GM23248 (cell line): ENCODE measurements around the gene LIN54.

Experiments used
- EZH2 ChIP-seq: fragments of 200-600 bp; sonication (generic); IDR thresholded peaks from 2 replicates; pipeline ENCODE4 v1.6.1; 2018; ENCODE audit warnings: antibody characterized with exemption, mild to moderate bottlenecking; ENCODE audit not compliant: insufficient read depth, poor library complexity, severe bottlenecking
- EZH2phosphoT487 ChIP-seq: fragments of 200-600 bp; sonication (generic); IDR thresholded peaks from 2 replicates; pipeline ENCODE4 v1.6.1; 2018; ENCODE audit warnings: antibody characterized with exemption, moderate library complexity, mild to moderate bottlenecking, low read depth; ENCODE audit not compliant: insufficient read depth

DNA sequence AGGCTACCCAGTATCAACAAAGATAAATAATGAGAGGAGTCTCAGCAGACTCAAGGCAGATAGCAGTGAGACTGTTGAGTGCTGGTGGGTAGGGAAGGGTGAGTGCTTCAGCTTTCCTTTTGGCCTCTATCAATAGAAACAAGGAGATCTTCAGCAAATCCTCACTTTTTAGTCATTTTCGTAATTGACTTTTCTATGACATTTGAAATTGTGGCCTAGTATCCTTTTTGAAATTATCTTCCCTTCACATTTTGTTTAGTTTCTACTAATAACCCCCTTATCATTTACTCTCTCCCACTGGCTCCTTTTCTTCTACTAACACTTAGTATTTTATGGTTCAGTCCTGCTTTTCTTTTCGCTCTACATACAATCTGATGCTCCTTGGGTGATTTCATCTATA lies 44.9 kb downstream of the LIN54 start:
- TF ChIP-seq EZH2phosphoT487 (no peak), EZH2 (no peak)
